ENCODE results near the gene PPP1CA. TPM values are rescaled to one million over a fixed set of nuclear protein-coding genes. Genes with fewer than 3 reads are reported as not detected.

PPP1CA gene
- polyA plus RNA-seq, 3 donors = 209 to 551 (median 461) TPM

DNA sequence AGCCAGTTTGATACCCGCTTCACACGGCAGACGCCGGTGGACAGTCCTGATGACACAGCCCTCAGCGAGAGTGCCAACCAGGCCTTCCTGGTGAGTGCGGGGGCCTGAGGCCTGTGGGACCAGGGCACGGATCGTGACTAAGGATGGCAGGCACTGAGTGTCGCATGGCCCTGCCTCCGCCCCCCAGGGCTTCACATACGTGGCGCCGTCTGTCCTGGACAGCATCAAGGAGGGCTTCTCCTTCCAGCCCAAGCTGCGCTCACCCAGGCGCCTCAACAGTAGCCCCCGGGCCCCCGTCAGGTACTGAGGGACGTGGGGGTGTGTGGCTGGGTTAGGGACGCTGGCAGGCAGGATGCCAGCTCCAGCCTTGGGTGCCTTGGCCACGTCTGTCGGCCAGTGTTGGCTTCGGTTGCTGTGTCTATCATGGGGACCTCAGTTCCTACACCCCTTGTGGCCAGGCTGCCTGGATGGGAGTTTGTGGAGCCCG, 32.8 kb upstream of the PPP1CA start:
- Histone ChIP-seq H3K4me3 (replicated peaks in 1 of 3; ENCODE audit: low read depth in 2 of 3, low read length in 3 of 3) (no peak overlapping the region), H2AFZ (ENCODE audit: insufficient read depth, low read depth, low read length, poor library complexity, severe bottlenecking) (no peak overlapping the region), H3K9me3 (replicated peaks in 1 of 2; ENCODE audit: control insufficient read depth in 1 of 2, insufficient read depth in 1 of 2, low read length in 2 of 2) (no peaks in the 10 kb centered on the region), H3K36me3 (replicated peaks in 1 of 2; ENCODE audit: control insufficient read depth in 1 of 2, insufficient read depth in 2 of 2, low read length in 2 of 2) (peaks cover 47 to 76% of the 10 kb centered on the region in 2 donors), H3K27ac (ENCODE audit: low read depth in 1 of 2, low read length in 2 of 2) (no peak overlapping the region), H3K27me3 (ENCODE audit: control insufficient read depth in 2 of 2, insufficient read depth in 2 of 2, low read length in 2 of 2) (no peaks in the 10 kb centered on the region), H3K9ac (ENCODE audit: insufficient read depth, low read length, poor library complexity, severe bottlenecking) (no peak overlapping the region), H3K79me2 (ENCODE audit: insufficient read depth, low read length) (peaks cover 5% of the 10 kb centered on the region), H3K4me2 (replicated peaks; ENCODE audit: extremely low read depth, low read length, poor library complexity, severe bottlenecking) (no peak overlapping the region), H3K4me1 (ENCODE audit: control insufficient read depth in 1 of 2, insufficient read depth in 2 of 2, low read length in 2 of 2) (peaks cover 15 to 20% of the 10 kb centered on the region in 2 donors), H4K20me1 (ENCODE audit: insufficient read depth, low read length) (peaks cover 57% of the 10 kb centered on the region)
- no peak for DNase-seq
- H3K27me3 Mint-ChIP-seq (ENCODE audit: low read depth in 3 of 3) = no peaks in the 10 kb centered on the region
- H3K36me3 Mint-ChIP-seq = peaks cover 45 to 67% of the 10 kb centered on the region in 2 donors
- H3K27ac Mint-ChIP-seq = no peak overlapping the region
- no peaks in the 10 kb centered on the region for H3K9me3 Mint-ChIP-seq
- WGBS (ENCODE audit: insufficient coverage) = 92% methylated on average over 16 of the region's 23 CpGs
- no peak overlapping the region for H3K4me3 Mint-ChIP-seq
- peaks cover 17% of the 10 kb centered on the region for H3K4me1 Mint-ChIP-seq
- TF ChIP-seq, protein P1, sequence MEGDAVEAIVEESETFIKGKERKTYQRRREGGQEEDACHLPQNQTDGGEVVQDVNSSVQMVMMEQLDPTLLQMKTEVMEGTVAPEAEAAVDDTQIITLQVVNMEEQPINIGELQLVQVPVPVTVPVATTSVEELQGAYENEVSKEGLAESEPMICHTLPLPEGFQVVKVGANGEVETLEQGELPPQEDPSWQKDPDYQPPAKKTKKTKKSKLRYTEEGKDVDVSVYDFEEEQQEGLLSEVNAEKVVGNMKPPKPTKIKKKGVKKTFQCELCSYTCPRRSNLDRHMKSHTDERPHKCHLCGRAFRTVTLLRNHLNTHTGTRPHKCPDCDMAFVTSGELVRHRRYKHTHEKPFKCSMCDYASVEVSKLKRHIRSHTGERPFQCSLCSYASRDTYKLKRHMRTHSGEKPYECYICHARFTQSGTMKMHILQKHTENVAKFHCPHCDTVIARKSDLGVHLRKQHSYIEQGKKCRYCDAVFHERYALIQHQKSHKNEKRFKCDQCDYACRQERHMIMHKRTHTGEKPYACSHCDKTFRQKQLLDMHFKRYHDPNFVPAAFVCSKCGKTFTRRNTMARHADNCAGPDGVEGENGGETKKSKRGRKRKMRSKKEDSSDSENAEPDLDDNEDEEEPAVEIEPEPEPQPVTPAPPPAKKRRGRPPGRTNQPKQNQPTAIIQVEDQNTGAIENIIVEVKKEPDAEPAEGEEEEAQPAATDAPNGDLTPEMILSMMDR (IDR thresholded peaks at IDR 0.05) = no peak
- intact Hi-C loops (cut with micrococcal nuclease) = no loop called here

DNA sequence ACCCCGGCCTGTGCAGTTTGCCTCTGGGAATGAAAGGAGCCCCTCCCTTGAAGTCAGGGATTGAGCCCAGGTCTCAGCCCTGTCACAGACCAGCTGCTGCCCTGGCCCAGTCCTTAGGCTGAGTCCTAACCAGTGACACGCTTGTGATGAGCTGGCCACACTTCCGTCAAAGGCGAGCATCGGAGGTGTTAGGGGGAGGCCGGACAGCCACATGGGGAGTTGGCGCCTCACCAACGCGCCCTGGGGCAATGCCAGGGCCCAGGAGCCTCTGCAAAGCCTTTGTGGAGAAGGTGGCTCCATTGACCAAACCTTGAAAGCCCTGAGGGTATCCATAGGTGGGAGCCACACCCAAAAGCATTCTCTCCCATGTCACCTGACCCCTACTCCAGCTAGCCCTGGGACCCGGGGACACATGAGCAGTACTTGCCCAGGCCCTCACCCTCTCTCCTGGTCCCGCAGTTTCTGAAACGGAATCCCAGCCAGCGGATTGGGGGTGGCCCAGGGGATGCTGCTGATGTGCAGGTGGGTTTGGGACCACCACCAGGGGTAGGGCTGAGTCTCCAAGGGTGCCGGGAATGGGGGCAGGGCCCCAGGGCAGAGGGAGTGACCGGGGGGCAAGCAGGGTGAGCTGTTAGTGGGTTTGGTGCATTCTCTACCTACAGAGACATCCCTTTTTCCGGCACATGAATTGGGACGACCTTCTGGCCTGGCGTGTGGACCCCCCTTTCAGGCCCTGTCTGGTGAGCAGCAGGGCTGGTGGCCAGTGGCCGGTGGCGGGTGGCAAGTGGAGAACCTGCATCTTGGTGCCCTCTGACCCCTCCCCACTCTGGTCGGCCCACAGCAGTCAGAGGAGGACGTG, 32.1 kb upstream of the PPP1CA start:
- H3K4me2 ChIP-seq (replicated peaks; ENCODE audit: extremely low read depth, low read length, poor library complexity, severe bottlenecking) = no peak overlapping the region
- peaks cover 40 to 64% of the 10 kb centered on the region in 2 donors for H3K36me3 Mint-ChIP-seq
- WGBS (ENCODE audit: insufficient coverage) = 74% methylated on average over 11 of the region's 22 CpGs

More for the DNA sequence above, 32.1 kb upstream of the PPP1CA start:
- Histone ChIP-seq H3K9ac (ENCODE audit: insufficient read depth, low read length, poor library complexity, severe bottlenecking) (no peak overlapping the region), H3K36me3 (replicated peaks in 1 of 2; ENCODE audit: control insufficient read depth in 1 of 2, insufficient read depth in 2 of 2, low read length in 2 of 2) (peaks cover 47 to 72% of the 10 kb centered on the region in 2 donors), H3K27me3 (ENCODE audit: control insufficient read depth in 2 of 2, insufficient read depth in 2 of 2, low read length in 2 of 2) (no peaks in the 10 kb centered on the region), H3K4me3 (replicated peaks in 1 of 3; ENCODE audit: low read depth in 2 of 3, low read length in 3 of 3) (no peak overlapping the region), H3K27ac (ENCODE audit: low read depth in 1 of 2, low read length in 2 of 2) (no peak overlapping the region), H3K79me2 (ENCODE audit: insufficient read depth, low read length) (peaks cover 12% of the 10 kb centered on the region), H3K4me1 (ENCODE audit: control insufficient read depth in 1 of 2, insufficient read depth in 2 of 2, low read length in 2 of 2) (peaks cover 21 to 22% of the 10 kb centered on the region in 2 donors), H4K20me1 (ENCODE audit: insufficient read depth, low read length) (peaks cover 52% of the 10 kb centered on the region), H2AFZ (ENCODE audit: insufficient read depth, low read depth, low read length, poor library complexity, severe bottlenecking) (no peak overlapping the region), H3K9me3 (replicated peaks in 1 of 2; ENCODE audit: control insufficient read depth in 1 of 2, insufficient read depth in 1 of 2, low read length in 2 of 2) (no peaks in the 10 kb centered on the region)
- Mint-ChIP-seq H3K27me3 (ENCODE audit: low read depth in 3 of 3) (no peaks in the 10 kb centered on the region), H3K9me3 (peaks cover 0 to under 1% (median 0%) of the 10 kb centered on the region in 7 donors), H3K4me1 (peaks cover 18% of the 10 kb centered on the region), H3K4me3 (no peak overlapping the region), H3K27ac (no peak overlapping the region)
- no peak for DNase-seq
- intact Hi-C loops (cut with micrococcal nuclease) = no loop called here
- TF ChIP-seq, protein P1 (IDR thresholded peaks at IDR 0.05) = no peak

Data from CD14-positive monocyte (primary cell).